Lower leg skin (tissue), 4 donors: ENCODE data around the gene OBSCN. TPM values are rescaled to one million over a fixed set of nuclear protein-coding genes. Genes with fewer than 3 reads are reported as not detected.
A peak's percentile ranks its signal among the peaks of the same experiment; 100 is the strongest.

ENCODE experiments used
- DNase-seq, 2 donors: peaks; one replicate each; pipeline ENCODE4 v3.0.0-alpha.2; 2019; ENCODE audit warnings: low spot score in 2 of 2
- H3K4me3 ChIP-seq: fragments of 200-600 bp; sonication (generic); 2 replicates; pipeline ENCODE4 v1.5.1; 2017; ENCODE audit warnings: mild to moderate bottlenecking, low read depth; ENCODE audit not compliant: poor library complexity, severe bottlenecking
- POLR2A ChIP-seq, 2 donors: fragments of 450-650 bp; IDR thresholded peaks; one replicate each; pipeline ENCODE4 v1.6.1; 2016 to 2017; ENCODE audit warnings: antibody characterized with exemption in 2 of 2, mild to moderate bottlenecking in 1 of 2, moderate library complexity in 1 of 2
- WGBS, 2 donors: methylation state at CpG; one replicate each; pipeline ENCODE4 v1.1.5; 2018; 5-methylcytosine and 5-hydroxymethylcytosine counted together
- intact Hi-C: fragments of 100-400 bp; cut with DNase I; formaldehyde crosslinking; loops from one replicate; pipeline ENCODE4 v1.15.0; 2023; ENCODE audit warnings: low total_unique reads
- total RNA-seq, 4 donors: library from RNA; depleted of rRNA; stranded (reverse); fragments of >200 nt; gene quantifications; one replicate each; pipeline ENCODE4 v1.1.0, GENCODE V29; 2016
- TF ChIP-seq, protein P1 (sequence below), 3 donors: fragments of 450-650 bp; IDR thresholded peaks; one replicate each; pipeline ENCODE4 v1.5.1; 2016; ENCODE audit warnings: antibody characterized with exemption in 3 of 3, mild to moderate bottlenecking in 3 of 3, moderate library complexity in 2 of 3

OBSCN gene
- total RNA-seq, 4 donors from 2014 or later = 7.4 to 39.2 (median 18.5) TPM

DNA sequence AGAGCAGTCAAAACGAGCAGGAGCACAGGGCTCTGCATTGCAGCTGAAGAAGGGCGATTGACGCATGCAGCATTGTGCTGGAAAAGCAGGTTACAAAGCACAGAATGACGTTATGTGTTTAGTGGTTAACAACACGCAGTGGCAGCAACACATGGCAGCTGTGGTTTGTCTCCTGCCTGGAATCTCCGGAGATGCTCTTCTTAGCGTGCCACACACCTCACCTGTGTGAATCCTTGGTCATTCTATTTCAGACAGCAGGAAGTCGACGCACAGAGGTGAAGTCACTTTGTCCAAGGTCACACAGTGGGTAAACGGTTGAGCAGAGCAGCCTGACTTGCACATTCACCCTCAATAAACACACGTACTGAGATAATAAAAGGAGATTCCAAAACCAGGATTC, 14.7 kb downstream of the OBSCN start:
- DNase-seq = peak in 1 of 2 donors; percentile 43
- TF ChIP-seq, protein P1, sequence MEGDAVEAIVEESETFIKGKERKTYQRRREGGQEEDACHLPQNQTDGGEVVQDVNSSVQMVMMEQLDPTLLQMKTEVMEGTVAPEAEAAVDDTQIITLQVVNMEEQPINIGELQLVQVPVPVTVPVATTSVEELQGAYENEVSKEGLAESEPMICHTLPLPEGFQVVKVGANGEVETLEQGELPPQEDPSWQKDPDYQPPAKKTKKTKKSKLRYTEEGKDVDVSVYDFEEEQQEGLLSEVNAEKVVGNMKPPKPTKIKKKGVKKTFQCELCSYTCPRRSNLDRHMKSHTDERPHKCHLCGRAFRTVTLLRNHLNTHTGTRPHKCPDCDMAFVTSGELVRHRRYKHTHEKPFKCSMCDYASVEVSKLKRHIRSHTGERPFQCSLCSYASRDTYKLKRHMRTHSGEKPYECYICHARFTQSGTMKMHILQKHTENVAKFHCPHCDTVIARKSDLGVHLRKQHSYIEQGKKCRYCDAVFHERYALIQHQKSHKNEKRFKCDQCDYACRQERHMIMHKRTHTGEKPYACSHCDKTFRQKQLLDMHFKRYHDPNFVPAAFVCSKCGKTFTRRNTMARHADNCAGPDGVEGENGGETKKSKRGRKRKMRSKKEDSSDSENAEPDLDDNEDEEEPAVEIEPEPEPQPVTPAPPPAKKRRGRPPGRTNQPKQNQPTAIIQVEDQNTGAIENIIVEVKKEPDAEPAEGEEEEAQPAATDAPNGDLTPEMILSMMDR (IDR thresholded peaks at IDR 0.05) = no peak
- TF ChIP-seq POLR2A (IDR thresholded peaks at IDR 0.05) = no peak
- H3K4me3 ChIP-seq = no peak overlapping the region
- intact Hi-C loops = no loop called here
- 84 to 86% methylated on average over 11 of the region's 11 CpGs for WGBS, 2 donors

DNA sequence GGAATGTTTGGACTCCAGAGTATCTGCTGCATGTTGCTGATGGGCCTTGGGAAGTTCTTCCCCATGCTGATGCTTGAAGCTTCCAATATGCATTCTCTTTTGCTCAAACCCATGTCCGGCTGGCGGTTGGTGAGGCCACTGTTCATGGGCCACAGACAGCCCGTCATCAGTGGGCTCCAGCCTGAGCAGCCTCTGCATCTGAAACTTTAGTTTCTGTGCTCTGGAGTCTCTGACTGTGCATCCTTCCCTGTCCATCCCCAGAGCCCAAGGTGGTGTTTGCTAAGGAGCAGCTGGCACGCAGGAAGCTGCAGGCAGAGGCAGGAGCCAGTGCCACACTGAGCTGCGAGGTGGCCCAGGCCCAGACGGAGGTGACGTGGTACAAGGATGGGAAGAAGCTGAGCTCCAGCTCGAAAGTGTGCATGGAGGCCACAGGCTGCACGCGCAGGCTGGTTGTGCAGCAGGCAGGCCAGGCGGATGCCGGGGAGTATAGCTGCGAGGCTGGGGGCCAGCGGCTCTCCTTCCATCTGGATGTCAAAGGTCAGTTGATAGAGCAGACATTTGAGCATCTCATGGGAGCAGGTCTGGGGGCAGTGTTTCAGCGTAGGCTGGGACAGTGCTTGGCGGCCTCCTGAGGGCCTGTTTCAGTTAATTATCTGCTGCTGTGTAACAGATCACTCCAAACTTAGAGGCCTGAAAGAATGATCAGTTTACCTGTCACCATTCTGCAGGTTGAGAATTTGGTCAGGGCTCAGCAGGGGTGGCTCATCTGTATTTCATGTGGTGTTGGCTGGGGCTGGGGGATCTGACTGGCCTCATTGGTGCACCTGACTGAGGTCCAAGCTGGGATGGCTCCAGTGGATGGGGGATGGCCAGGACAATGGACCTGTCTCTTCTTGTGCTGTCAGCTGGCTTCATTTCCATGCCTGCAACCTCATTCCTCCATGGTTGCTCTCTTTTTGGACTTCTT, 16.6 kb downstream of the OBSCN start:
- DNase-seq = peak in 1 of 2 donors; percentile 40
- WGBS, 2 donors = 89 to 92% methylated on average over 16 of the region's 16 CpGs
- H3K4me3 ChIP-seq = no peak overlapping the region
- intact Hi-C loops = no loop called here
- TF ChIP-seq POLR2A (IDR thresholded peaks at IDR 0.05) = no peak
- TF ChIP-seq, protein P1 (IDR thresholded peaks at IDR 0.05) = no peak

DNA sequence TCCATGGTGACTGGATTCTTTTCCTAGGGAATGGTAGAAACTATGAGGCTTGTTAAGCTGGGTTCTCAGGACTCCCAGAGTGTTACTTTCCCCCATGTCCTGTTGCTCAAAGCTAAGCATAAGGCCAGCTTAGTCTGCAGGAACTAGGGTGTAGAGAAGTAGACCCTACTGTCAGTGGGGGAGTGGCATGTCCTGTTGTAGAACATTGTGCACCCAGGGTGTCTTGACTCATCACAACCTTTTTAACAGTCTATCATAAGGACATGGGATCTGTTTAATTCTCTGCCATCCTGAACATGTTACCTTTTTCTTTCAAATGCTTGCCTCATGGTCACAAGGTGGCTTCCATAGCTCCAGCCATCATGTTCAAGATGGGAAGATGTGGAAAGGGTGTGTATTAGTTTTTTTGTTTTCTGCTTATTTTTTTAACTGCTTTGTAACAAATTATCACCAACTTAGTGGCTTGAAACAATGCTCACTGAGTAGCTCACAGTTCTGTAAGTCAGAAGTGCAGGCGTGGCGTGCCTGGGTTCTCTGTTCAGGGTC, 17.4 kb downstream of the OBSCN start:
- TF ChIP-seq POLR2A (IDR thresholded peaks at IDR 0.05) = no peak
- TF ChIP-seq, protein P1 (IDR thresholded peaks at IDR 0.05) = no peak
- intact Hi-C loops = no loop called here
- no peak overlapping the region for H3K4me3 ChIP-seq
- WGBS, 2 donors = 74 to 100% methylated on average over 2 of the region's 2 CpGs
- DNase-seq = no peak

DNA sequence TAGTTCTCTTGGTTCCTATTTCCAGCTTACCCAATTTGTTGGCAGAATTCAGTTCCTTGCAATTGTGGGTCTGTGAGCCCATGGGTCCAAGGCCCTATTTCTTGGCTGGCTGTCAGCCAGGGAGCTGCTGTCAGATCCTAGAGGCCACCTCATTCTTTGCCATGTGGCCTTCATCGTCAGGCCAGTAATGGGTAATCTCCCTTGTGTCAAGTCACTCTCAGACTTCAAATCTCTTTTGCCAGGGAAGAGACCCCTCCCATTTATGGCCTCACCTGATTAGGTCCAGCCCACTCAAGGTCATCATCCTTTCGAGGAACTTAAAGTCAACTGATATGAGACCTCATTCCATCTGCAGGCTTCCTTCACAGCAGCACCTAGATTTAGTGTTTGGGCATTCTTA, 17.9 kb downstream of the OBSCN start:
- peak in 1 of 2 donors; percentile 43 for DNase-seq
- intact Hi-C loops = no loop called here
- TF ChIP-seq, protein P1 (IDR thresholded peaks at IDR 0.05) = no peak
- TF ChIP-seq POLR2A (IDR thresholded peaks at IDR 0.05) = no peak
- H3K4me3 ChIP-seq = no peak overlapping the region
- WGBS, 2 donors = 41 to 46% methylated on average over 2 of the region's 2 CpGs

DNA sequence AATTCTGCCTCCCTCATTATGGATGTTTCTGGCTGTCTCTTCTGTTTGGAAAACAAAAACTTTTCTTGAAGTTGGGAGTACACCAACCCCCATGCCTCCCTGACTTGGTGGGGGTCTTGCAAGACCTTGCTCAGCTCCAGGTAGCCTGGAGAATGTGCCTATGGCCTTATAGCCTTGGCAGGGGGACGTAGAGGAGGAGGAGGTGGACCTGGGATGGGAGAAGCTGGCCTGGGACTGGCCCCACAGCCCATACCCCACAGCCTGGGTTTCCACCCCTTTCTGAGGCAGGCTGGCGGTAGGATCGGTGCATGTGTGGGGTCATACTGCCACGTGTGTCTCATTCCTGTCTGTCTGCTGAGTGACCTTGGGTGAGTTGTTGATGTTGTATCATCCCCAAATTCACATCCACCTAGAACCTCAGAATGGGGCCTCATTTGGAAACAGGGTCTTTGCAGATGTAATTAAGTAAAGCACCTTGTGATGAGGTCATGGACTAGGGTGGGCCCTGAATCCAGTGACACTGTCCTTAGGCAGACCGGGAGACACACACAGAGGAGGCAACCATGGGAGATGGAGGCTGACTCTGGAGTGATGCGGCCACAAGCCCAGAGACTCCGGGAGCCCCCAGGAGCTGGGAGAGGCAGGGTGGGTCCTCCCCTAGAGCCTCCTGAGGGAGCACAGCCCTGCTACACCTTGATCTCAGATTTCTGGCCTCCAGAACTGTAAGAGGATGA, 18.5 kb downstream of the OBSCN start:
- intact Hi-C loops = no loop called here
- peak in 1 of 2 donors; percentile 52 for DNase-seq

More for the DNA sequence above, 18.5 kb downstream of the OBSCN start:
- WGBS, 2 donors = 86 to 93% methylated on average over 5 to 6 of the region's 7 CpGs
- TF ChIP-seq, protein P1 (IDR thresholded peaks at IDR 0.05) = no peak
- TF ChIP-seq POLR2A (IDR thresholded peaks at IDR 0.05) = no peak
- no peak overlapping the region for H3K4me3 ChIP-seq
